Activated T-cell treated with anti-CD3 and anti-CD28 coated beads, Interleukin-2, amount 50 U/mL, for 4 hours (primary cell): ENCODE results near the gene TM2D3. TPM values are rescaled to one million over a fixed set of nuclear protein-coding genes. Genes with fewer than 3 reads are reported as not detected.
A peak's percentile ranks its signal among the peaks of the same experiment; 100 is the strongest.

Source experiments
- ATAC-seq, 2 donors: fragments of 200-7000 bp; cut with Tn5 transposase; one replicate each; pipeline ENCODE4 v1.10.0; 2021
- DNase-seq: peaks from one replicate; pipeline ENCODE4 v3.0.0-alpha.2; 2020
- H3K27me3 Mint-ChIP-seq: one replicate; pipeline ENCODE4 v1.8.0; 2021; ENCODE audit warnings: low read depth, mixed read lengths
- H3K36me3 Mint-ChIP-seq: one replicate; pipeline ENCODE4 v1.8.0; 2022; ENCODE audit warnings: mixed read lengths; ENCODE audit not compliant: insufficient read depth
- H3K4me1 Mint-ChIP-seq: one replicate; pipeline ENCODE4 v1.8.0; 2021; ENCODE audit warnings: low read depth, mixed read lengths
- H3K4me3 Mint-ChIP-seq: one replicate; pipeline ENCODE4 v1.8.0; 2021; ENCODE audit warnings: mild to moderate bottlenecking, moderate library complexity, mixed read lengths
- H3K9me3 Mint-ChIP-seq: one replicate; pipeline ENCODE4 v1.8.0; 2021; ENCODE audit warnings: mixed read lengths
- total RNA-seq, 3 donors: library from RNA; stranded (reverse); gene quantifications; one replicate each; pipeline ENCODE4 v1.2.1, GENCODE V29; 2021

The TM2D3 gene
- 10 to 100 TPM; 75.5 to 89.8 (median 81.7) TPM for total RNA-seq

GRCh38 chr15:101652098-101652785 lies at the start of gene TM2D3:
TM2D3 (minus strand) TSS chr15:101652381; CDS start chr15:101652361, 20 bp downstream.
- Mint-ChIP-seq H3K36me3 (peaks cover 7% of the 10 kb centered on the region), H3K9me3 (no peaks in the 10 kb centered on the region), H3K27me3 (no peaks in the 10 kb centered on the region), H3K4me1 (peaks cover 40% of the 10 kb centered on the region), H3K4me3 (peak within 1 kb of the TSS; percentile 92)
- peak; percentile 93 for DNase-seq
- ATAC-seq = peak; percentile 96 to 97

GRCh38 chr15:101698314-101698713 lies 46.1 kb upstream of the TM2D3 start:
- Mint-ChIP-seq H3K27me3 (no peaks in the 10 kb centered on the region), H3K4me3 (no peak overlapping the region), H3K9me3 (no peaks in the 10 kb centered on the region), H3K4me1 (peaks cover 40% of the 10 kb centered on the region), H3K36me3 (peaks cover 59% of the 10 kb centered on the region)
- ATAC-seq (no peak), DNase-seq (no peak)

- no peaks in the 10 kb centered on the region for H3K27me3 Mint-ChIP-seq
- H3K4me1 Mint-ChIP-seq = peaks cover 48% of the 10 kb centered on the region
Measured at GRCh38 chr15:101697488-101697887, 45.3 kb upstream of the TM2D3 start.

GRCh38 chr15:101696829-101697228 lies 44.6 kb upstream of the TM2D3 start:
- no peak for ATAC-seq
- H3K4me1 Mint-ChIP-seq = peaks cover 48% of the 10 kb centered on the region
- no peaks in the 10 kb centered on the region for H3K27me3 Mint-ChIP-seq
- no peak for DNase-seq
- H3K9me3 Mint-ChIP-seq = no peaks in the 10 kb centered on the region
- peaks cover 54% of the 10 kb centered on the region for H3K36me3 Mint-ChIP-seq
- H3K4me3 Mint-ChIP-seq = no peak overlapping the region

More at GRCh38 chr15:101697488-101697887, 45.3 kb upstream of the TM2D3 start:
- Mint-ChIP-seq H3K4me3 (no peak overlapping the region), H3K9me3 (no peaks in the 10 kb centered on the region), H3K36me3 (peaks cover 58% of the 10 kb centered on the region)
- no peak for DNase-seq
- ATAC-seq = peak; percentile 41 to 43

- DNase-seq (no peak), ATAC-seq (no peak)
- H3K4me1 Mint-ChIP-seq = peaks cover 44% of the 10 kb centered on the region
- no peak overlapping the region for H3K4me3 Mint-ChIP-seq
- no peaks in the 10 kb centered on the region for H3K9me3 Mint-ChIP-seq
- peaks cover 43% of the 10 kb centered on the region for H3K36me3 Mint-ChIP-seq
- H3K27me3 Mint-ChIP-seq = no peaks in the 10 kb centered on the region
Measured at GRCh38 chr15:101694261-101694660, 42.1 kb upstream of the TM2D3 start.

- ATAC-seq = no peak
- peaks cover 39% of the 10 kb centered on the region for H3K36me3 Mint-ChIP-seq
- peaks cover 40% of the 10 kb centered on the region for H3K4me1 Mint-ChIP-seq
- DNase-seq = no peak
- no peaks in the 10 kb centered on the region for H3K9me3 Mint-ChIP-seq
- H3K27me3 Mint-ChIP-seq = no peaks in the 10 kb centered on the region
- H3K4me3 Mint-ChIP-seq = no peak overlapping the region
Measured at GRCh38 chr15:101692801-101693598, 40.8 kb upstream of the TM2D3 start.

- no peaks in the 10 kb centered on the region for H3K27me3 Mint-ChIP-seq
- H3K9me3 Mint-ChIP-seq = no peaks in the 10 kb centered on the region
- H3K36me3 Mint-ChIP-seq = peaks cover 35% of the 10 kb centered on the region
- DNase-seq (no peak), ATAC-seq (peak in 1 of 2 donors; percentile 34)
- no peak overlapping the region for H3K4me3 Mint-ChIP-seq
- peaks cover 17% of the 10 kb centered on the region for H3K4me1 Mint-ChIP-seq
Measured at GRCh38 chr15:101689901-101690300, 37.7 kb upstream of the TM2D3 start.

GRCh38 chr15:101686718-101687117 lies 34.5 kb upstream of the TM2D3 start:
- Mint-ChIP-seq H3K4me3 (no peak overlapping the region), H3K36me3 (peaks cover 35% of the 10 kb centered on the region), H3K27me3 (no peaks in the 10 kb centered on the region), H3K9me3 (no peaks in the 10 kb centered on the region), H3K4me1 (no peaks in the 10 kb centered on the region)
- DNase-seq (no peak), ATAC-seq (no peak)

- ATAC-seq = no peak
- Mint-ChIP-seq H3K36me3 (peaks cover 43% of the 10 kb centered on the region), H3K4me3 (no peak overlapping the region)
Measured at GRCh38 chr15:101684877-101685276, 32.7 kb upstream of the TM2D3 start.

GRCh38 chr15:101684384-101684783 lies 32.2 kb upstream of the TM2D3 start:
- no peaks in the 10 kb centered on the region for H3K9me3 Mint-ChIP-seq
- peaks cover 43% of the 10 kb centered on the region for H3K36me3 Mint-ChIP-seq
- H3K27me3 Mint-ChIP-seq = no peaks in the 10 kb centered on the region
- ATAC-seq (no peak), DNase-seq (no peak)
- H3K4me3 Mint-ChIP-seq = no peak overlapping the region
- H3K4me1 Mint-ChIP-seq = no peaks in the 10 kb centered on the region

More at GRCh38 chr15:101684877-101685276, 32.7 kb upstream of the TM2D3 start:
- Mint-ChIP-seq H3K27me3 (no peaks in the 10 kb centered on the region), H3K9me3 (no peaks in the 10 kb centered on the region), H3K4me1 (no peaks in the 10 kb centered on the region)
- no peak for DNase-seq

- H3K9me3 Mint-ChIP-seq = no peaks in the 10 kb centered on the region
- ATAC-seq (no peak), DNase-seq (no peak)
- peaks cover 52% of the 10 kb centered on the region for H3K36me3 Mint-ChIP-seq
- no peaks in the 10 kb centered on the region for H3K27me3 Mint-ChIP-seq
- H3K4me1 Mint-ChIP-seq = peaks cover 4% of the 10 kb centered on the region
- H3K4me3 Mint-ChIP-seq = no peak overlapping the region
Measured at GRCh38 chr15:101679806-101680205, 27.6 kb upstream of the TM2D3 start.

GRCh38 chr15:101676921-101677329 lies 24.7 kb upstream of the TM2D3 start:
- ATAC-seq (no peak), DNase-seq (no peak)
- Mint-ChIP-seq H3K27me3 (no peaks in the 10 kb centered on the region), H3K36me3 (peaks cover 55% of the 10 kb centered on the region), H3K9me3 (no peaks in the 10 kb centered on the region), H3K4me1 (peaks cover 4% of the 10 kb centered on the region), H3K4me3 (no peak overlapping the region)

GRCh38 chr15:101675796-101676582 lies 23.8 kb upstream of the TM2D3 start:
- H3K4me3 Mint-ChIP-seq = peak overlapping the region; percentile 39
- H3K36me3 Mint-ChIP-seq = peaks cover 55% of the 10 kb centered on the region
- no peaks in the 10 kb centered on the region for H3K27me3 Mint-ChIP-seq
- no peaks in the 10 kb centered on the region for H3K9me3 Mint-ChIP-seq
- ATAC-seq (peak in 1 of 2 donors; percentile 35), DNase-seq (no peak)
- H3K4me1 Mint-ChIP-seq = peaks cover 4% of the 10 kb centered on the region

GRCh38 chr15:101675015-101675414 lies 22.8 kb upstream of the TM2D3 start:
- Mint-ChIP-seq H3K9me3 (no peaks in the 10 kb centered on the region), H3K4me1 (peaks cover 4% of the 10 kb centered on the region), H3K36me3 (peaks cover 57% of the 10 kb centered on the region), H3K27me3 (no peaks in the 10 kb centered on the region), H3K4me3 (no peak overlapping the region)
- DNase-seq (no peak), ATAC-seq (no peak)
